Measurements from ENCODE around the gene NAA80. TPM values are rescaled to one million over a fixed set of nuclear protein-coding genes. Genes with fewer than 3 reads are reported as not detected.
"Not testable (repeated sequence)": the region's sequence is repeated elsewhere in the genome, so short reads cannot be mapped to it uniquely, and the experiment has no call there.

Gene NAA80
- total RNA-seq, 2 experiments from 2014 or later: 41.5 to 49.4 TPM

DNA sequence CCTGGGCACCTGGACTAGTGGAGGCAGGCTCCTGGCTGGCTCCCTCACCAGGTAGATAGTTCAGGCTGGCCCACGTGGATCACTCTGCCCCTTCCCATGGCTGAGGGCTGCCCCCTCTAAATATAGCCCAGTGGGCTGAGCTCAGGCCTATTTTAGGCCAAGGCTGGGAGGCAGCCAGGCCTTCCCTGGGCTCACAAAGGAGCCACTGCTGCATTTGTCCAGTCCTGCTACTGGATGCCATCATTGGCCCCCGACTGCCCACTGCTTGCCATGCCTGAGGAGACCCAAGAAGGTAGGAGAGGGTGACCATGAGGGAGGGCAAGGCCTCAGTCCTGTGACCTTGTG lies 20.4 kb downstream of the NAA80 start, which contains the start of gene LSMEM2:
LSMEM2 (plus strand) TSS at position 208 of the 345 bp plus-strand sequence; CDS start at position 235, 27 bp downstream.
- ChIA-PET POLR2A (interaction anchor here (1.2 to 2.3 kb wide), 3 partner anchors 13 to 20 kb away, joined by 4 to 12 read pairs (median 5); partner anchors contain the start of genes HYAL3 and NAA80), CTCF (interaction anchor here (0.9 to 1.3 kb wide), 4 partner anchors 20 to 86 kb away, joined by 3 to 4 read pairs (median 3); partner anchors contain the start of genes HYAL3 and NAA80)
- H3K4me3 Mint-ChIP-seq: no peak within 1 kb of the TSS
- no peak within 1 kb of the TSS for H3K27ac Mint-ChIP-seq
- peaks cover 19% of the 10 kb centered on the region for H3K4me1 Mint-ChIP-seq
- no peak for DNase-seq
- no peaks in the 10 kb centered on the region for H3K9me3 Mint-ChIP-seq
- H3K36me3 Mint-ChIP-seq (ENCODE audit: low read depth): no peaks in the 10 kb centered on the region
- peaks cover 39% of the 10 kb centered on the region for H3K27me3 Mint-ChIP-seq

DNA sequence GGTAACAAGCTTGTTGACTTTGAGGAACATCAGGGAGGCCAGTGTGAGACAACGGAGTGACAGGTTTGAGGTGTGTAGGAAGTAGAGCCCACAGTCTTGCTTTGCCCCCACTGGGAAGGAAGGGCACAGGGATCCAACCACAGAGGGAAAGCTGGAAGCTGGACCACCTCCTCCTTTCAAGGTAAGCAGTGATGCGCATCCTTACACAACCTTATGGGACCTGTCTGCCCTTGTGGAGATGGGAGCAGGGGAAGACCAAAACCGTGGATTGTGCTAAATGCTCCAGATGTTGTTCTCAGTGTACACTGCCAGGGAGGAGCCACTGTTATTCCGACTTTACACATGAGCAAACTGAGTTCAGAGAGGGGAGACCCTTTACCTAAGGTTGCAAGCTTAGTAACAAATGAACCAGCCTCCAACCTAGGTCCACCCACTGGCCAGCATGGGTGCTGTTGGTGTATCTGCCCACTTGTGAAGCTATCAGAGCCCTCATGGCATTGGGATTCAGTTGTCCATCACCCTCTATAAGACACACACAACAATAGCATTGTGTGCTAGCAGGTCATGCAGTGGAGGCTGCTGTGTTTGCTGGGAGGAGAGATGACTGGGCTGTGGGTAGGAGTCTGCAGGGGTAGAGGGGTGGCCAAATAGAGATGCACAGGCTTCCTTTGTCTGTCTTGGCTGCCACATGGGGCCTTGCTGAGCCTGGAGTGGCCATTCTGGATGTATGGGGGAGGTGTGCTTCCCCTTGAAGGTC lies 20.9 kb downstream of the NAA80 start:
- peaks cover 20% of the 10 kb centered on the region for H3K4me1 Mint-ChIP-seq
- no peak overlapping the region for H3K27ac Mint-ChIP-seq
- no peak overlapping the region for H3K4me3 Mint-ChIP-seq
- H3K27me3 Mint-ChIP-seq: peaks cover 42% of the 10 kb centered on the region
- no peak for DNase-seq
- no peaks in the 10 kb centered on the region for H3K9me3 Mint-ChIP-seq
- H3K36me3 Mint-ChIP-seq (ENCODE audit: low read depth): no peaks in the 10 kb centered on the region
- ChIA-PET POLR2A (interaction anchor here (1.4 to 2.3 kb wide), 3 partner anchors 17 to 32 kb away, joined by 3 to 12 read pairs (median 5); partner anchors contain the start of genes HYAL3 and NAA80), CTCF (interaction anchor here (0.9 to 1.3 kb wide), 3 partner anchors 21 to 86 kb away, joined by 3 read pairs; partner anchors contain the start of genes HYAL3 and NAA80)

DNA sequence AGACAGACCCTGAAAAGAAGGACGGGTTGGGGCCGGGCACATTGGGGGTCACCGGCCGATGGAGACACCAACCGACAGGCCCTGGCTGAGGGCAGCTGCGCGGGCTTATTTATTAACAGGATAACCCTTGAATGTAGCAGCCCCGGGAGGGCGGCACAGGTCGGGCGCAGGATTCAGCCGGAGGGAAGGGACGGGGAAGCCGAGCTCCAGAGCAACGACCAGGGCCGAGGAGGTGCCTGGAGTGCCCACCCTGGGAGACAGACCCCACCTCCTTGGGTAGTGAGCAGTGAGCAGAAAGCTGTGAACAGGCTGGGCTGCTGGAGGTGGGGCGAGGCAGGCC lies 22.5 kb downstream of the NAA80 start:
- no peaks in the 10 kb centered on the region for H3K36me3 Mint-ChIP-seq (ENCODE audit: low read depth)
- peaks cover 29% of the 10 kb centered on the region for H3K4me1 Mint-ChIP-seq
- peaks cover 48% of the 10 kb centered on the region for H3K27me3 Mint-ChIP-seq
- no peak overlapping the region for H3K4me3 Mint-ChIP-seq
- H3K27ac Mint-ChIP-seq: no peak overlapping the region
- ChIA-PET CTCF (interaction anchor here (0.8 to 2.6 kb wide), 4 partner anchors 15 to 82 kb away, joined by 4 to 10 read pairs (median 6); partner anchors contain the start of genes HYAL3, IFRD2 and NAA80), POLR2A (interaction anchor here (1.1 to 2.0 kb wide), 4 partner anchors 10 to 41 kb away, joined by 3 to 6 read pairs (median 5); partner anchors contain the start of genes HYAL3, IFRD2 and NAA80)
- H3K9me3 Mint-ChIP-seq: no peaks in the 10 kb centered on the region
- no peak for DNase-seq

DNA sequence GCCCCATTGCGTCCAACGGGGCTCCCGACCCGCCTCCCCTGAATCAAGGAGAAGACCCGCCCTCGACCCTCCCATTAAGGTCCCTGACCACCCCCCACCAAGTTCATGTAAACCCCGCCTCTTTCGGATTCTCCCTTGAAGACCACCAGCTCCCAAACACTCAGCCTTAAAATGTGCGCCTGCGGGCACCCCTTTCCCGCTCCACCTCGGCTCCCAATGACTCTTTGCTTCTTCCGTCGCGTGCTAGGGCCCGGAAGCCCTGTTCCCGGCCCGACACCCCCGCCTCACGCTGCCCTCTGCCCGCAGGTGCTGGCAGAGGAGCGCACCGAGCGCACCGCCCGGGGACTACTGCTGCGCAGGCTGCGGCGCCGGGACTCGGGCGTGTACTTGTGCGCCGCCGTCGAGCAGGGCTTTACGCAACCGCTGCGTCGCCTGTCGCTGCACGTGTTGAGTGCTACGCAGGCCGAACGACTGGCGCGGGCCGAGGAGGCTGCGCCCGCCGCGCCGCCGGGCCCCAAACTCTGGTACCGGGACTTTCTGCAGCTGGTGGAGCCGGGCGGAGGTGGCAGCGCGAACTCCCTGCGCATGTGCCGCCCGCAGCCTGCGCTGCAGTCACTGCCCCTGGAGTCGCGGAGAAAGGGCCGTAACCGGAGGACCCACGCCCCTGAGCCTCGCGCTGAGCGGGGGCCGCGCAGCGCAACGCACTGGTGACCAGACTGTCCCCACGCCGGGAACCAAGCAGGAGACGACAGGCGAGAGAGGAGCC lies 23.0 kb downstream of the NAA80 start:
- POLR2A ChIA-PET: interaction anchor here (1.1 to 2.0 kb wide), 5 partner anchors 11 to 156 kb away, joined by 3 to 6 read pairs (median 4); partner anchors contain the start of genes HYAL3, IFRD2 and NAA80
- no peaks in the 10 kb centered on the region for H3K36me3 Mint-ChIP-seq (ENCODE audit: low read depth)
- no peaks in the 10 kb centered on the region for H3K9me3 Mint-ChIP-seq
- H3K4me3 Mint-ChIP-seq: no peak overlapping the region
- DNase-seq: peak; percentile 44
- CTCF ChIA-PET: interaction anchor here (1.2 to 2.6 kb wide), 4 partner anchors 16 to 82 kb away, joined by 3 to 10 read pairs (median 6); partner anchors contain the start of gene IFRD2
- H3K27me3 Mint-ChIP-seq: peaks cover 48% of the 10 kb centered on the region
- H3K4me1 Mint-ChIP-seq: peaks cover 33% of the 10 kb centered on the region
- no peak overlapping the region for H3K27ac Mint-ChIP-seq

DNA sequence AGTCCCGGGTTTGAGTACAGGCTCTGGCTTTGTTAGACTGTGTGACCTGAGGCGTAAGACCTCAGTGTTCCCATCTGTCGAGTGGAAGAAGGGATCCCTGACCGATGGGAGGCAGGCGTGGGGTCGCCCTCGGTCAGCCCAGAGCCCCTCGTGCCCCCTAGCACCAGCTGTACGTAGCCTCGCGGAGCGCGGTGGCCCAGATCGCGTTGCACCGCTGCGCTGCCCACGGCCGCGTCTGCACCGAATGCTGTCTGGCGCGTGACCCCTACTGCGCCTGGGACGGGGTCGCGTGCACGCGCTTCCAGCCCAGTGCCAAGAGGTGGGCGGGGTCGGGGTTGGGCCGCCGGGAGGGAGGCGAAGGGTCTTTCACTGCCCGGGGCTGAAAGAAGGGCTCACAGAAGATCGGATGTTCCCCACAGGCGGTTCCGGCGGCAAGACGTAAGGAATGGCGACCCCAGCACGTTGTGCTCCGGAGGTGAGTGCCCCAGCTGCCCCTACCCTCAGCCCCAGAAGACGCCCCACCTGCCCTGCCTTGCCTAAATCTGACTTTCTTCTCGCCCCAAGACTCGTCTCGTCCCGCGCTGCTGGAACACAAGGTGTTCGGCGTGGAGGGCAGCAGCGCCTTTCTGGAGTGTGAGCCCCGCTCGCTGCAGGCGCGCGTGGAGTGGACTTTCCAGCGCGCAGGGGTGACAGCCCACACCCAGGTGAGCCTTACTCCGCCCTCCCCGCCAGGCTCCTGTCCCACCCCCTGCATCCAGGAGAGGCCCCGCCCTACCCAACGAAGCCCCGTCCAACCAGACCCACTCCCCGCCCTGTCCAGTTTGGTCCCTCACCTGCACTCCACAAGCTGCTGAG lies 23.8 kb downstream of the NAA80 start:
- no peak for DNase-seq
- Mint-ChIP-seq H3K27ac (no peak overlapping the region), H3K9me3 (no peaks in the 10 kb centered on the region), H3K4me3 (no peak overlapping the region), H3K36me3 (ENCODE audit: low read depth) (no peaks in the 10 kb centered on the region), H3K27me3 (peaks cover 48% of the 10 kb centered on the region), H3K4me1 (peaks cover 33% of the 10 kb centered on the region)
- ChIA-PET CTCF (interaction anchor here (0.7 to 2.6 kb wide), 12 partner anchors 8 to 81 kb away, joined by 3 to 10 read pairs (median 3); partner anchors contain the start of genes HYAL2 and IFRD2), POLR2A (interaction anchor here (1.1 to 2.0 kb wide), 5 partner anchors 11 to 155 kb away, joined by 3 to 6 read pairs (median 4); partner anchors contain the start of genes HYAL3, IFRD2 and NAA80)

DNA sequence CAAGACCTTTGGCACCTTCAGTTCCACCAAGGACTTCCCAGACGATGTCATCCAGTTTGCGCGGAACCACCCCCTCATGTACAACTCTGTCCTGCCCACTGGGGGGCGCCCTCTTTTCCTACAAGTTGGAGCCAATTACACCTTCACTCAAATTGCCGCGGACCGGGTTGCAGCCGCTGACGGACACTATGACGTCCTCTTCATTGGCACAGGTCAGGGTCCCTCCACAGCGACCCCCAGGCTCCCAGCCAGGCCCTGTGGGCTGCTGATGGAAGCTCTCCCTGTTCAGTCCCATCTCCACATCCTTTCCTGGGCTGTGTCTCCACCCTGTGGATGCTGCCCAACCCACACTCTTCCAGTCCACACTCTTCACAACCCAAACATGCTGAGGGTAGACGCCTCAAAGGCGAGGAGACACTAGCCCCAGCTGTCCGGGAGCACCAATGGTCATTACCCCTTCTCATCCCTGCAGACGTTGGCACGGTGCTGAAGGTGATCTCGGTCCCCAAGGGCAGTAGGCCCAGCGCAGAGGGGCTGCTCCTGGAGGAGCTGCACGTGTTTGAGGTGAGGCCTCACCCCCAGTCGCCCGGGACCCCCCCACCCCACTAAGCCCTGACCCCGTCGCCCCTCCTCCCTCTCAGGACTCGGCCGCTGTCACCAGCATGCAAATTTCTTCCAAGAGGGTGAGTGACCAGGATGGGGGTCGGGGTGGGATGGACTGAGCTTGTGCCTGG lies 24.7 kb downstream of the NAA80 start:
- Mint-ChIP-seq H3K36me3 (ENCODE audit: low read depth) (no peaks in the 10 kb centered on the region), H3K4me1 (peaks cover 33% of the 10 kb centered on the region), H3K9me3 (no peaks in the 10 kb centered on the region), H3K4me3 (peak overlapping the region; percentile 39), H3K27me3 (peaks cover 48% of the 10 kb centered on the region), H3K27ac (peak overlapping the region; percentile 22)
- peak; percentile 84 for DNase-seq
- POLR2A ChIA-PET: interaction anchor here (1.1 kb wide), 1 partner anchor 10 kb away, joined by 3 read pairs; no protein-coding TSS in a partner anchor
- CTCF ChIA-PET: interaction anchor here (0.7 to 2.6 kb wide), 11 partner anchors 9 to 80 kb away, joined by 3 to 10 read pairs (median 3); partner anchors contain the start of genes HYAL2 and IFRD2

- DNase-seq: no peak
- H3K9me3 Mint-ChIP-seq: no peaks in the 10 kb centered on the region
- ChIA-PET CTCF (interaction anchor here (2.2 kb wide), 1 partner anchor 47 kb away, joined by 10 read pairs; no protein-coding TSS in a partner anchor), POLR2A (no interaction called here)
- H3K27me3 Mint-ChIP-seq: peaks cover 49% of the 10 kb centered on the region
- peaks cover 33% of the 10 kb centered on the region for H3K4me1 Mint-ChIP-seq
- no peak overlapping the region for H3K4me3 Mint-ChIP-seq
- no peak overlapping the region for H3K27ac Mint-ChIP-seq
- no peaks in the 10 kb centered on the region for H3K36me3 Mint-ChIP-seq (ENCODE audit: low read depth)
Measured at GRCh38 chr3:50273689-50274065, 25.5 kb downstream of the NAA80 start.

- H3K27ac Mint-ChIP-seq: no peak overlapping the region
- CTCF ChIA-PET: interaction anchor here (1.6 to 3.9 kb wide), 5 partner anchors 26 to 78 kb away, joined by 6 to 18 read pairs (median 9); no protein-coding TSS in a partner anchor
- peak overlapping the region; percentile 62 for H3K4me3 Mint-ChIP-seq
Measured at GRCh38 chr3:50272911-50273688, 26.1 kb downstream of the NAA80 start.

GRCh38 chr3:50272538-50272910 lies 26.7 kb downstream of the NAA80 start:
- H3K9me3 Mint-ChIP-seq; H3K27ac Mint-ChIP-seq; H3K36me3 Mint-ChIP-seq (ENCODE audit: low read depth); H3K4me3 Mint-ChIP-seq; DNase-seq: not testable (repeated sequence)
- POLR2A ChIA-PET: interaction anchor here (1.2 kb wide), 1 partner anchor 20 kb away, joined by 3 read pairs; the partner anchor contains the start of gene IFRD2
- CTCF ChIA-PET: interaction anchor here (0.7 to 3.9 kb wide), 9 partner anchors 26 to 291 kb away, joined by 3 to 18 read pairs (median 6); partner anchors contain the start of gene GNAI2
- Mint-ChIP-seq H3K27me3 (peaks cover 48% of the 10 kb centered on the region), H3K4me1 (peaks cover 33% of the 10 kb centered on the region)

More at GRCh38 chr3:50272911-50273688, 26.1 kb downstream of the NAA80 start:
- H3K27me3 Mint-ChIP-seq: peaks cover 49% of the 10 kb centered on the region
- no peaks in the 10 kb centered on the region for H3K9me3 Mint-ChIP-seq
- POLR2A ChIA-PET: no interaction called here
- H3K4me1 Mint-ChIP-seq: peaks cover 33% of the 10 kb centered on the region
- peak; percentile 90 for DNase-seq
- no peaks in the 10 kb centered on the region for H3K36me3 Mint-ChIP-seq (ENCODE audit: low read depth)

GRCh38 chr3:50271314-50271936 lies 27.8 kb downstream of the NAA80 start:
- POLR2A ChIA-PET: interaction anchor here (0.6 to 1.7 kb wide), 6 partner anchors 21 to 154 kb away, joined by 3 to 8 read pairs (median 3); partner anchors contain the start of gene IFRD2

More at GRCh38 chr3:50271314-50271936, 27.8 kb downstream of the NAA80 start:
- CTCF ChIA-PET: interaction anchor here (1.1 to 3.9 kb wide), 6 partner anchors 25 to 149 kb away, joined by 3 to 18 read pairs (median 7); partner anchors contain the start of gene GNAI2
- Mint-ChIP-seq H3K36me3 (ENCODE audit: low read depth) (no peaks in the 10 kb centered on the region), H3K4me3 (no peak overlapping the region), H3K4me1 (peaks cover 33% of the 10 kb centered on the region), H3K27ac (no peak overlapping the region), H3K27me3 (peaks cover 49% of the 10 kb centered on the region), H3K9me3 (no peaks in the 10 kb centered on the region)
- no peak for DNase-seq

All from activated CD4-positive, alpha-beta memory T cell treated with anti-CD3 and anti-CD28 coated beads, Interleukin-2, amount 10 ng/mL, durations not matched to agents 7 days and 5 days (primary cell).